PFSK-1 (cell line): ENCODE results near the gene ADAM23.

ENCODE experiments used
- FOXP2 ChIP-seq: optimal IDR thresholded peaks from 2 replicates; pipeline ENCODE3; 2011; ENCODE audit warnings: borderline replicate concordance, control low read depth, inconsistent platforms; ENCODE audit not compliant: insufficient read depth; ENCODE audit errors: extremely low read length, extremely low read depth
- POLR2AphosphoS5 ChIP-seq: IDR thresholded peaks from 2 replicates; pipeline ENCODE4 v1.6.1; 2012; ENCODE audit warnings: low read depth, mild to moderate bottlenecking, control low read depth, low read length, moderate library complexity
- REST ChIP-seq, 2 experiments: IDR thresholded peaks; 2 replicates each; pipeline versions ENCODE4 v1.6.1 to v1.8.0; 2011 to 2012; ENCODE audit warnings: low read depth in 2 of 2, low read length in 2 of 2, control low read depth in 1 of 2, inconsistent platforms in 1 of 2, mild to moderate bottlenecking in 1 of 2, moderate library complexity in 1 of 2; ENCODE audit not compliant: insufficient read depth in 1 of 2
- SIN3A ChIP-seq: IDR thresholded peaks from 2 replicates; pipeline ENCODE4 v1.6.1; 2012; ENCODE audit warnings: mild to moderate bottlenecking, low read length, moderate library complexity, borderline replicate concordance; ENCODE audit not compliant: insufficient read depth
- TAF1 ChIP-seq: IDR thresholded peaks from 2 replicates; pipeline ENCODE4 v1.6.1; 2012; ENCODE audit warnings: low read length, control low read depth, borderline replicate concordance; ENCODE audit not compliant: insufficient read depth

Gene ADAM23

GRCh38 chr2:206610451-206610850 lies 167.1 kb downstream of the ADAM23 start:
- no peak for TF ChIP-seq REST (IDR thresholded peaks at IDR 0.05; ENCODE audit: insufficient read depth in 1 of 2, low read depth in 2 of 2, low read length in 2 of 2)
- TF ChIP-seq FOXP2: no peak
- no peak for TF ChIP-seq SIN3A
- no peak for TF ChIP-seq TAF1
- TF ChIP-seq POLR2AphosphoS5: no peak

- TF ChIP-seq TAF1 (no peak), FOXP2 (no peak), REST (IDR thresholded peaks at IDR 0.05; ENCODE audit: insufficient read depth in 1 of 2, low read depth in 2 of 2, low read length in 2 of 2) (no peak), SIN3A (no peak)
Observed at GRCh38 chr2:206611191-206611590, 167.9 kb downstream of the ADAM23 start.

- no peak for TF ChIP-seq FOXP2
- TF ChIP-seq TAF1: no peak
- TF ChIP-seq REST (IDR thresholded peaks at IDR 0.05; ENCODE audit: insufficient read depth in 1 of 2, low read depth in 2 of 2, low read length in 2 of 2): no peak
- TF ChIP-seq POLR2AphosphoS5: no peak
- TF ChIP-seq SIN3A: no peak
Observed at GRCh38 chr2:206611736-206612135, 168.4 kb downstream of the ADAM23 start.

- TF ChIP-seq FOXP2 (no peak), TAF1 (no peak), SIN3A (no peak), POLR2AphosphoS5 (no peak), REST (IDR thresholded peaks at IDR 0.05; ENCODE audit: insufficient read depth in 1 of 2, low read depth in 2 of 2, low read length in 2 of 2) (no peak)
Observed at GRCh38 chr2:206614811-206615210, 171.5 kb downstream of the ADAM23 start.
